ENCODE data around the gene SPTLC3. TPM values are rescaled to one million over a fixed set of nuclear protein-coding genes. Genes with fewer than 3 reads are reported as not detected.

SPTLC3 gene
- total and polyA plus RNA-seq, 7 donors, result 0.92 to 8.4 (median 4.6) TPM

DNA sequence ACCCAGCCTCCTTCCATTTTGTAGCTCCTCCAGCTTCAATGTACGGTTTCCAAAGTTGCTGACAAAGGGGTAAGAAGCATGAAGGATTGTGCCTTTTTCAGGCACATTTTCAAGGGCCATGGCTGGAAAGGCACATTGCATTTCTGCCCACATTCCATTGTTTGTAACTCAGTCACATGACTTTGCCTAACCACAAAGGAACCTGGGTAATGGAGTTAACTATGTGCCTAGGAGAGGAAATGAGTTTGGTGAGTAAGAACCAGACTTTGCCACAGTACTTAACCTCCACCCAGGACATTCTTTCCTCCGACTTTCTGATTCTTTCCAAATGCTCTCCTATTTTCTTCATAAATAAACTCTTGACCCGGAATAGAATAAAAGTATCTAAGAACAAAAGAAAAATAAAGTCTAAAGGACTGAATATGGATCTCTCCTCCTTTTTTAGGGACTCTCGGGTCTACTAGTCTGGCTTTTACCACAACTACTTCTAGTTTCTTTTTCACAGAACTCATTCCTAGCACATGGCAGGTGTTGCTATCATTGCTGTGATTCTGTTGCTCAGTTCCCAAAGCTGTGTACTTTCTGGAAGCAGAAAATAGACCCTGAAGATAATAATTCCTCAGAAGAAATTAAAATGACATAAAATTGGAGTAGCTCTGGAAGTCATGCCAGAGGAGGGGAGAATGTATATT, 130.8 kb downstream of the SPTLC3 start:
- WGBS, 2 donors, result 90 to 93% methylated on average over 4 of the region's 4 CpGs
- no peaks in the 10 kb centered on the region for H3K36me3 ChIP-seq
- H3K4me1 ChIP-seq, result no peaks in the 10 kb centered on the region
- H3K27ac ChIP-seq, result no peak overlapping the region
- intact Hi-C loops (cut with DNase I), result no loop called here
- TF ChIP-seq POLR2A (IDR thresholded peaks at IDR 0.05) (no peak), EP300 (IDR thresholded peaks at IDR 0.05) (no peak), POLR2AphosphoS5 (IDR thresholded peaks at IDR 0.05) (no peak)
- TF ChIP-seq, protein P1, sequence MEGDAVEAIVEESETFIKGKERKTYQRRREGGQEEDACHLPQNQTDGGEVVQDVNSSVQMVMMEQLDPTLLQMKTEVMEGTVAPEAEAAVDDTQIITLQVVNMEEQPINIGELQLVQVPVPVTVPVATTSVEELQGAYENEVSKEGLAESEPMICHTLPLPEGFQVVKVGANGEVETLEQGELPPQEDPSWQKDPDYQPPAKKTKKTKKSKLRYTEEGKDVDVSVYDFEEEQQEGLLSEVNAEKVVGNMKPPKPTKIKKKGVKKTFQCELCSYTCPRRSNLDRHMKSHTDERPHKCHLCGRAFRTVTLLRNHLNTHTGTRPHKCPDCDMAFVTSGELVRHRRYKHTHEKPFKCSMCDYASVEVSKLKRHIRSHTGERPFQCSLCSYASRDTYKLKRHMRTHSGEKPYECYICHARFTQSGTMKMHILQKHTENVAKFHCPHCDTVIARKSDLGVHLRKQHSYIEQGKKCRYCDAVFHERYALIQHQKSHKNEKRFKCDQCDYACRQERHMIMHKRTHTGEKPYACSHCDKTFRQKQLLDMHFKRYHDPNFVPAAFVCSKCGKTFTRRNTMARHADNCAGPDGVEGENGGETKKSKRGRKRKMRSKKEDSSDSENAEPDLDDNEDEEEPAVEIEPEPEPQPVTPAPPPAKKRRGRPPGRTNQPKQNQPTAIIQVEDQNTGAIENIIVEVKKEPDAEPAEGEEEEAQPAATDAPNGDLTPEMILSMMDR (IDR thresholded peaks at IDR 0.05), result no peak
- no peaks in the 10 kb centered on the region for H3K9me3 ChIP-seq
- no peak for DNase-seq
- H3K27me3 ChIP-seq, result no peaks in the 10 kb centered on the region
- no peak overlapping the region for H3K4me3 ChIP-seq

DNA sequence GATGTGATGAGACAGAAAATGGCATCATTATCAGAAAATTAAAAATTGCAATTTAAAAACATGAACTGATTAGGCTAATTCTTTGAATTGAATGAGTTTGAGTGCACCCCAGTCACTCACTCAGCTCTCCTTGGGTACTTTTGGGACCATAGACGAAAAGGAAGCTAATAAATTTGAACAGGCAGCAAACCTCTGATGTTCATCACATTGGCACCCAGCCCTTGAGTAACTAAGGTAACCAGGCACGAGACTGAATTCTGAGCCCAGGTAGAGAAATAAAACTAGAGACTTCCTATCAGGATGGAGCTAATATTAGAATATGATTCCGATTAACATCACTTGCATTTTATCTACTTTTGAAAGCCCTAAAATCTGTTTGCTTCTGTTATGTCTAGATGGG, 131.4 kb downstream of the SPTLC3 start:
- H3K27me3 ChIP-seq, result no peaks in the 10 kb centered on the region
- H3K4me1 ChIP-seq, result no peaks in the 10 kb centered on the region
- H3K4me3 ChIP-seq, result no peak overlapping the region
- WGBS, 2 donors, result 88% methylated on average over 3 of the region's 3 CpGs
- no peaks in the 10 kb centered on the region for H3K36me3 ChIP-seq
- H3K27ac ChIP-seq, result no peak overlapping the region
- intact Hi-C loops (cut with DNase I), result no loop called here
- no peak for DNase-seq
- TF ChIP-seq EP300 (IDR thresholded peaks at IDR 0.05) (no peak), POLR2A (IDR thresholded peaks at IDR 0.05) (no peak), POLR2AphosphoS5 (IDR thresholded peaks at IDR 0.05) (no peak)
- TF ChIP-seq, protein P1 (IDR thresholded peaks at IDR 0.05), result no peak
- H3K9me3 ChIP-seq, result no peaks in the 10 kb centered on the region

DNA sequence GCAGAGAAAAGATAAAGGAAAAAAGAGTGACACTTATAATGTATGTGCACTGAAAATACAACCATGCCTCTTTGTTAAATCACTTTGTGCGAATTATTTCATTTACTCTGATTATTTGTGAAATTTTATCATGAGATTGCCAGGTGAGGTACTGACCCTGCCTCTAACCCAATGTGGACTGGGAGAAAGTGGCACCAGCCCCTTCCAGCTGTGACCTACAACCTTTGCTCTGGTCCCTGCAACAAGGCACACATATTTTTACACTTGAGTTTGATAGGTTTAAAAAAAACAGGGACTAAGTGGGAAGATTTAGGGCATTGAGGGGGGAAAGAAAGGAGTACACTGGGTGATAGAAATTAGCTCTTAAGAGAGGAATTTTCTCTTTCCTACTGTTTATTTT, 132.0 kb downstream of the SPTLC3 start:
- no peak overlapping the region for H3K27ac ChIP-seq
- TF ChIP-seq POLR2AphosphoS5 (IDR thresholded peaks at IDR 0.05), result no peak
- TF ChIP-seq EP300 (IDR thresholded peaks at IDR 0.05), result no peak
- TF ChIP-seq, protein P1 (IDR thresholded peaks at IDR 0.05), result no peak
- TF ChIP-seq POLR2A (IDR thresholded peaks at IDR 0.05), result no peak

DNA sequence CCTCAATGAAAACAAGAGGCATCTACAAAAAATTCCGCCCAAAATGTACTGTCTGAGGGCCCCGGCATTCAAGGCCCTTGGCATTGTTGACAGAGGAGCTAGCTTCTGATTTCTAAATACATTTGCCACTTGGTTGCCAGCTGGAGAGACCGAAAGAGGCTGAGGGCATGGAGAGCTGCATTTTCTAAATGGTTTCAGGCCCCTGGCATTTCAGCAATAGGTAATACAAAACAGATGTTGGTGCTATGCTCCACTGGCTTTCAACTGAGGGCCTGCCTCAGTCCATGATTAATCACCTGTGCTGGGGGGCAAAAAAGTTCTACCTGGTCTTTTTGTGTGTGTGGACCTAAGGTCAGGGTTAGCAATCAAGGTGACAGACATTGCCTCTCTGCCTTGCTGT, 132.8 kb downstream of the SPTLC3 start:
- H3K27ac ChIP-seq, result no peak overlapping the region
- H3K9me3 ChIP-seq, result no peaks in the 10 kb centered on the region
- no peak for DNase-seq
- intact Hi-C loops (cut with DNase I), result no loop called here
- H3K36me3 ChIP-seq, result no peaks in the 10 kb centered on the region
- 92 to 94% methylated on average over 3 of the region's 3 CpGs for WGBS, 2 donors
- no peak overlapping the region for H3K4me3 ChIP-seq
- TF ChIP-seq POLR2A (IDR thresholded peaks at IDR 0.05), result no peak
- TF ChIP-seq, protein P1 (IDR thresholded peaks at IDR 0.05), result no peak
- no peak for TF ChIP-seq POLR2AphosphoS5 (IDR thresholded peaks at IDR 0.05)
- no peak for TF ChIP-seq EP300 (IDR thresholded peaks at IDR 0.05)
- no peaks in the 10 kb centered on the region for H3K27me3 ChIP-seq
- H3K4me1 ChIP-seq, result no peaks in the 10 kb centered on the region

More for the DNA sequence above, 132.0 kb downstream of the SPTLC3 start:
- Histone ChIP-seq H3K4me3 (no peak overlapping the region), H3K9me3 (no peaks in the 10 kb centered on the region), H3K36me3 (no peaks in the 10 kb centered on the region), H3K27me3 (no peaks in the 10 kb centered on the region), H3K4me1 (no peaks in the 10 kb centered on the region)
- no peak for DNase-seq
- intact Hi-C loops (cut with DNase I), result no loop called here
- WGBS, 2 donors, result 95 to 97% methylated on average over 1 of the region's 1 CpG

DNA sequence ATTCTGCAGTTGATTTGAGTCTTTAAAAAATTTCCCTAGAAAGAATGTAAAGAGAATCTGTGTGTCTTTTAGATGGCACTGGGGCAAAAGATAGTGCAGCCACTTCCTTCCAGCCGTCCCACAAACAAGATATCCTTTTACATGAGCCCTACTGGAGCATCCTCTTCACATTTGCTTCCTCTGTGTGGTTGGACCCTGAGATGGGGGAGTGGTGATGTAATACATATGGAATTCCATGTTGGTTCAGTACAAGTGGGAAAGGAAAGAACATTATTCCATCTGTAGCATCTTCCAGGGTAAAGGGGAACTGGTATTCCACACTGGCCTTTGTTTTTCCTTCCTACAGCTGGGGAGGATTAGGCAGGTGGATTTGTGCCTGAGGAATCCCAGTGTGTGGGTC, 133.4 kb downstream of the SPTLC3 start:
- 64 to 94% methylated on average over 1 of the region's 1 CpG for WGBS, 2 donors
- TF ChIP-seq, protein P1 (IDR thresholded peaks at IDR 0.05), result no peak
- TF ChIP-seq POLR2AphosphoS5 (IDR thresholded peaks at IDR 0.05) (no peak), EP300 (IDR thresholded peaks at IDR 0.05) (no peak), POLR2A (IDR thresholded peaks at IDR 0.05) (no peak)

More for the DNA sequence above, 133.4 kb downstream of the SPTLC3 start:
- H3K9me3 ChIP-seq, result no peaks in the 10 kb centered on the region
- H3K4me1 ChIP-seq, result peaks cover 0 to 5% (median 2%) of the 10 kb centered on the region in 4 donors
- no peak for DNase-seq
- no peak overlapping the region for H3K4me3 ChIP-seq
- intact Hi-C loops (cut with DNase I), result no loop called here
- no peak overlapping the region for H3K27ac ChIP-seq
- no peaks in the 10 kb centered on the region for H3K27me3 ChIP-seq
- no peaks in the 10 kb centered on the region for H3K36me3 ChIP-seq

All from sigmoid colon (tissue), 7 donors.